NT2/D1 (cell line): ENCODE measurements around the gene TSPAN17.

Experiments
- DNase-seq: peaks from one replicate; pipeline ENCODE4 v3.0.0-alpha.2; 2011; ENCODE audit warnings: low read depth, low spot score
- H3K27me3 ChIP-seq: 2 replicates; pipeline ENCODE4 v1.6.0; 2011; ENCODE audit warnings: mild to moderate bottlenecking; ENCODE audit not compliant: insufficient read length, insufficient read depth
- H3K36me3 ChIP-seq: 2 replicates; pipeline ENCODE4 v1.6.1; 2011; ENCODE audit warnings: mild to moderate bottlenecking, low read length, mixed read lengths; ENCODE audit not compliant: insufficient read depth, insufficient read length
- H3K4me1 ChIP-seq: 2 replicates; pipeline ENCODE4 v1.5.1; 2011; ENCODE audit not compliant: insufficient read depth, insufficient read length
- H3K4me3 ChIP-seq: 2 replicates; pipeline ENCODE4 v1.5.1; 2011; ENCODE audit warnings: low read depth; ENCODE audit not compliant: insufficient read length
- H3K9ac ChIP-seq: 2 replicates; pipeline ENCODE4 v1.6.0; 2011; ENCODE audit warnings: low read depth; ENCODE audit not compliant: insufficient read length
- H3K9me3 ChIP-seq: 2 replicates; pipeline ENCODE4 v1.5.1; 2011; ENCODE audit warnings: mild to moderate bottlenecking, low read length; ENCODE audit not compliant: insufficient read depth
- SUZ12 ChIP-seq: IDR thresholded peaks from 2 replicates; pipeline ENCODE4 v1.6.1; 2011; ENCODE audit not compliant: insufficient read length, insufficient read depth; ENCODE audit errors: extremely low read depth
- YY1 ChIP-seq: IDR thresholded peaks from 2 replicates; pipeline ENCODE4 v1.6.1; 2011; ENCODE audit not compliant: insufficient read length, insufficient read depth
- ZNF274 ChIP-seq: IDR thresholded peaks from 2 replicates; pipeline ENCODE4 v1.6.1; 2011; ENCODE audit warnings: mild to moderate bottlenecking, low read depth, low read length

Gene TSPAN17

GRCh38 chr5:176648474-176649194 is 1.4 kb downstream of the TSPAN17 start:
- Histone ChIP-seq H3K9me3 (no peaks in the 10 kb centered on the region), H3K9ac (peak overlapping the region; percentile 44), H3K27me3 (no peaks in the 10 kb centered on the region), H3K4me3 (peak overlapping the region; percentile 56), H3K4me1 (peaks cover 32% of the 10 kb centered on the region), H3K36me3 (peaks cover 14% of the 10 kb centered on the region)
- DNase-seq = no peak
- TF ChIP-seq SUZ12 = no peak

- no peak for DNase-seq
- Histone ChIP-seq H3K9me3 (no peaks in the 10 kb centered on the region), H3K9ac (no peak overlapping the region), H3K4me3 (no peak overlapping the region), H3K27me3 (no peaks in the 10 kb centered on the region), H3K36me3 (peaks cover 21% of the 10 kb centered on the region), H3K4me1 (peaks cover 25% of the 10 kb centered on the region)
- TF ChIP-seq YY1 = no peak
- no peak for TF ChIP-seq SUZ12
- TF ChIP-seq ZNF274 = no peak
Measured at GRCh38 chr5:176650354-176650884, 3.1 kb downstream of the TSPAN17 start.

GRCh38 chr5:176651472-176651980 is 4.2 kb downstream of the TSPAN17 start:
- Histone ChIP-seq H3K9ac (no peak overlapping the region), H3K4me1 (peaks cover 22% of the 10 kb centered on the region), H3K4me3 (no peak overlapping the region), H3K27me3 (no peaks in the 10 kb centered on the region), H3K9me3 (no peaks in the 10 kb centered on the region), H3K36me3 (peaks cover 22% of the 10 kb centered on the region)
- no peak for DNase-seq
- TF ChIP-seq ZNF274 = no peak
- no peak for TF ChIP-seq YY1
- no peak for TF ChIP-seq SUZ12

- H3K9me3 ChIP-seq = no peaks in the 10 kb centered on the region
- H3K9ac ChIP-seq = no peak overlapping the region
- TF ChIP-seq SUZ12 = no peak
- no peak for TF ChIP-seq ZNF274
- no peak for TF ChIP-seq YY1
- peaks cover 18% of the 10 kb centered on the region for H3K4me1 ChIP-seq
- H3K27me3 ChIP-seq = no peaks in the 10 kb centered on the region
- no peak overlapping the region for H3K4me3 ChIP-seq
- peaks cover 28% of the 10 kb centered on the region for H3K36me3 ChIP-seq
- no peak for DNase-seq
Measured at GRCh38 chr5:176652136-176652535, 4.9 kb downstream of the TSPAN17 start.

- peaks cover 31% of the 10 kb centered on the region for H3K36me3 ChIP-seq
- no peaks in the 10 kb centered on the region for H3K9me3 ChIP-seq
- H3K4me1 ChIP-seq = peaks cover 16% of the 10 kb centered on the region
- TF ChIP-seq YY1 (no peak), SUZ12 (no peak), ZNF274 (no peak)
- no peak overlapping the region for H3K9ac ChIP-seq
- no peaks in the 10 kb centered on the region for H3K27me3 ChIP-seq
- no peak overlapping the region for H3K4me3 ChIP-seq
- no peak for DNase-seq
Measured at GRCh38 chr5:176653401-176654385, 6.4 kb downstream of the TSPAN17 start.

- Histone ChIP-seq H3K4me3 (no peak overlapping the region), H3K36me3 (peaks cover 31% of the 10 kb centered on the region), H3K9me3 (no peaks in the 10 kb centered on the region), H3K27me3 (no peaks in the 10 kb centered on the region), H3K9ac (no peak overlapping the region), H3K4me1 (peaks cover 13% of the 10 kb centered on the region)
- DNase-seq = no peak
- no peak for TF ChIP-seq YY1
- TF ChIP-seq ZNF274 = no peak
- no peak for TF ChIP-seq SUZ12
Measured at GRCh38 chr5:176654856-176655255, 7.6 kb downstream of the TSPAN17 start.
